Umbilical cord (tissue), 2 donors: ENCODE results near the gene INO80B. TPM values are rescaled to one million over a fixed set of nuclear protein-coding genes. Genes with fewer than 3 reads are reported as not detected.
"Not testable (repeated sequence)": the region's sequence is repeated elsewhere in the genome, so short reads cannot be mapped to it uniquely, and the experiment has no call there.

Source experiments
- DNase-seq: peaks from one replicate; pipeline ENCODE4 v3.0.0-alpha.2; 2015; ENCODE audit warnings: low spot score
- total RNA-seq: library from RNA; depleted of rRNA; stranded (reverse); fragments of >200 nt; gene quantifications from one replicate; pipeline ENCODE4 v1.2.3, GENCODE V29; 2014; ENCODE audit warnings: low replicate concordance; ENCODE audit not compliant: insufficient read depth

Gene INO80B
- total RNA-seq, 1 donor from 2014 or later = 21.7 TPM

GRCh38 chr2:74474899-74475298 lies 20.0 kb downstream of the INO80B start:
- DNase-seq = no peak

GRCh38 chr2:74481431-74481830 lies 26.5 kb downstream of the INO80B start:
- DNase-seq = no peak

DNA sequence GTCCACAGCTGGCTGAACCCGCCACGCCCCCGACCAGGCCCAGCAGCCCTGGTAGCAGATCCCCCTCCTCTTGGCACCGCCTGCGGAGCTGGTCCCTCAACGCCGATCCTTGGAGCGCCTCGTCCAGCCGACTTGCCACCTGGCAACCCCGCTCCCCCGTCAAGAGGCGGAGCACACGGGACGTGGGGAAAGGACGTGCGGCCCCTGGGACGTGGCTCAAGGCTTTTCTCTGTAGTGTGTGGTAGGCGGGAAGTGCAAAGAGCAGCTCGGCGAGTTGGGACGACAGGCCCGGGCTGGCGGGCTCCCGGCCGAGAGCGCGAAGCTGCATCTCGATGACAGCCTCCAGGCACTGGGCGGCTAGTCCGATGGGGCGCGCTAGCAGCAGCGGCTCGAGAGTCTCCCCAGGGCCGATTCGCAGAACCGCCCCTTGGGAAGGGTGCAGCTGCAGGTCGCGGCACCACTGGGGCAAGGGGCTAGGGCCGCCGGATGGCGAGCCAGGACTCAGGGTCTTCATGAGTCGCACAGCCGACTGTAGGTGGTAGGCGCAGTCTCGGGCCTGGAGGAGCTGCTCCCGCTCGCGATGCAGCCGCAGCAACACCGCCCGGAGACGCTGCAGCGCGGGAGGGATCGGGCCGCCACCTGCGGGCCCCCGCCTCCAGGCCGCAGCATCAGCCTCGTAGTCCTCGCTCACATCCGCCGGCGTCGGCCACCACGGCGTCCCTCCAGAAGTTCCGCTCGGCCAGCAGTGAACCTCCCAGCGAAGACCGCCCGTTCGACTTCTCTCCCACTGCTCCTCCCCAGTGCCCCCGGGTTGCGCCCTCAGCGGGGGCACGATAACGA lies 27.3 kb downstream of the INO80B start:
- no peak for DNase-seq

- DNase-seq = peak; percentile 99
Measured at GRCh38 chr2:74482801-74483674, 28.2 kb downstream of the INO80B start, which contains the start of the genes CCDC142 and TTC31. Gene CCDC142 (minus strand): TSS chr2:74482998. CDS start chr2:74482837, 161 bp downstream. Gene TTC31 (plus strand): TSS chr2:74483081. CDS start chr2:74483096, 15 bp downstream.

DNA sequence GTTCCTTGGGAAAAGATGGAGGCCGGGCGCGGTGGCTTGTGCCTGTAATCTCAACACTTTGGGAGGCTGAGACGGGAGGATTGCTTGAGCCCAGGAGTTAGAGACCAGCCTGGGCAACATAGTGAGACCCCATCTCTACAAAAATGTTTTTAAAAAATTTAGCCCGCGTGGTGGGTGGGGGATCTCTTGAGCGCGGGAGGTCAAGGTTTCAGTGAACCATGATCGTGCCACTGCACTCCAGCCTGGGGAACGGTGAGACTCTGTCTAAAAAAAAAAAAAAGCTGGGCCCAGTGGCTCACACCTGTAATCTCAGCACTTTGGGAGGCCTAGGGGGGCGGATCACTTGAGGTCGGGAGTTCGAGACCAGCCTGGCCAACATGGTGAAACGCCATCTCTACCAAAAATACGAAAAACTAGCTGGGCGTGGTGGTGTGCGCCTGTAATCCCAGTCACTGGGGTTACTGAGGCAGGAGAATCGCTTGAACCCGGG lies 28.8 kb downstream of the INO80B start:
- not testable (repeated sequence) for DNase-seq

DNA sequence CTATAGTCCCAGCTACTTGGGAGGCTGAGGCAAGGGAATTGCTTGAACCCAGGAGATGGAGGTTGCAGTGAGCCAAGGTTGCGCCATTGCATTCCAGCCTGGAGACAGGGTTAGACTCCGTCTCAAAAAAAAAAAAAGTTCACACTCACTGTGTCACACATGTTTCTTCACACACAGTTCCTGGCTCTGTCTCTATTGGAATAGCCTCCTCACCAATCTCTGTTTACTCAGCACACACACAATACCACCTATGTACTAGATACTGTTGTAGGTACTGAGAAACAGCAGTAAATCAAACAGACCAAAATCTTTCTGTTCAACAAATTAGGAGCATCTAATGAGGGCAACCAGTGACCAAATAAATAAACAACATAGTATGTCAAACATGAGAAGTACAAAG lies 31.3 kb downstream of the INO80B start:
- DNase-seq = no peak

DNA sequence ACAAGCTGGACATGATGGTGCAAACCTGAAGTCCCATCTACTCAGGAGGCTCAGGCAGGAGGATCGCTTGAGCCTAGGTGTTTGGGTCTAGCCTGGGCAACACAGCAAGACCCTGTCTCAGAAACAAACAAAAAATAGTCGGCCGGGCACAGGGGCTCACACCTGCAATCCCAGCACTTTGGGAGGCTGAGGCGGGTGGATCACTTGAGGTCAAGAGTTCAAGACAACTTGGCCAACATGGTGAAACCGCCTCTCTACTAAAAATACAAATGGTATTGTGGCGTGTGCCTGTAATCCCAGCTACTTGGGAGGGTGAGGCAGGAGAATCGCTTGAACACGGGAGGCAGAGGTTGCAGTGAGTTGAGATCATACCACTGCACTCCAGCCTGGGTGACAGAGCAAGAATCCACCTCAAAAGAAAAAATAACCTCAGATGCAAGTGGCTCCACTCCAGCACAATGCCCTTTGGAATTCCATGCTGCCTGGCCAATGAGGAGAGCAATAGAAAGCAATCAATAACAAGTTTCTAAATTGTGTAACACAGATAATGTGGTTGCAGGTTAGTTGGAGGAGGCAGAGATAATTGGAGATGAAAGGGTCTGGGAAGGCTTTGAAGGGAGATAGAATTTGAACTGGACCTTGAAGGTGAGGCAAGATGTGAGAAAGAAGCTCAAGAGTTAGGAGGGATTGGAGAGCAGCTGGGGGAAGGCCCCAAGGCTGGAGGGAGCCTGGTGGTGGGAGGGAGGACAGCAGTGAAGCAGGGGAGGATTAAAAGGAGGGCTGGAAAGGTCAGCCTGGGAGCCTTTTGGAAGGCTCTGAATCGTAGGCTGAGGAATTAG lies 34.0 kb downstream of the INO80B start:
- no peak for DNase-seq

DNA sequence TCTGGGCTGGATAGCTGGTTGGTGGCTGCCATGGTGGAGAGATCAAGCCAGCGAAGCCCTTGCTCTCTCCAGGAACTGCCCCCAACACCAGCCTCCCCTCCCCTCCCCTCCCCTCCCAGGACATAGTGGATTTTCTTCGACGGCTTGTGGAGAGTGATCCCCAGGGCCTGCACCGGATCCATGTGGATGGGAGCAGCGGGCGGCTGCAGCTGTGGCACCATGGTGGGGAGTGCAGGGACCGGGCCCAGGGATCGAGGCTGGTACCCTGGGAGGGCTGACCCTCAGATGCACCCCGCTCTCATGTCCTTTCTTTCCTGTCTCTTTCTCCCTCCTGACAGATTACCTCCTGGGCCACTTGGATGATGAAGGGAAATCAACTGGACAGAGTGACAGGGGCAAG lies 35.0 kb downstream of the INO80B start:
- no peak for DNase-seq

DNA sequence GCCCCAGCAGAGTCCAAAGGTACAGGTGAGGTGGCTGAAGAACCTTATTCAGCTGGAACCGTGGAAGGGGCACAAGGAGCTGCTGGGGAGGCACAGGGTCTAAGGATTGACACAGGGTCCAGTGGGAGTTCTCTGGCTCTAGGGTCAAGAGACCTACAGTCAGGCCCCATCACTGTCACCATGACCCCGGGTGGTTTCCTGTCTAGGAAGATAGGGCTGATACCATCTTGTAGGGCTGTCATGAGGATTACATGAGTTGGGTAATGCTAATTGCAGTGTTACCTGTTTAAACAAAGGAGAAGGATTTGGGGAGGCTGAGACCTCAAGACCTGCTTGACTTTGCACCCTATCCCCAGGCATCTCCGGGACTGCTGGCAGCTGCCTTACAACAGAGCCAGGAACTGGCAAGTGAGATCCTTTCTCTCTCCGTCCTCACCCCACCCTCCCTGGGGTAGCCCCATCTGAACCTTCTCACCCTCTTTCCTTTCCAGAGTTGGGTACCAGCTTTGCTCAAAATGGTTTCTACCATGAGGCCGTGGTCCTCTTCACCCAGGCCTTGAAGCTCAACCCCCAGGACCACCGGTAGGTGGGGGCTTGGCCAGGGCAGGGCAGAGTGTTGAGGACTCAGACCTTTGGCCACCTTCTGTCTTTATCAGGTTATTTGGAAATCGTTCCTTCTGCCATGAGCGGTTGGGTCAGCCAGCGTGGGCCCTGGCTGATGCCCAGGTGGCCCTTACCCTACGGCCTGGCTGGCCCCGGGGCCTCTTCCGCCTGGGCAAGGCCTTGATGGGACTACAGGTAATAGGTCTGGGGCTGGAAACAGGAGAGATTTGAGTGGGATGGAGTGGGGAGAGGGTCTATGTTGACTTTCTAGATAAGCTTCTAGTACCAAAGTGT lies 37.0 kb downstream of the INO80B start:
- DNase-seq = no peak

DNA sequence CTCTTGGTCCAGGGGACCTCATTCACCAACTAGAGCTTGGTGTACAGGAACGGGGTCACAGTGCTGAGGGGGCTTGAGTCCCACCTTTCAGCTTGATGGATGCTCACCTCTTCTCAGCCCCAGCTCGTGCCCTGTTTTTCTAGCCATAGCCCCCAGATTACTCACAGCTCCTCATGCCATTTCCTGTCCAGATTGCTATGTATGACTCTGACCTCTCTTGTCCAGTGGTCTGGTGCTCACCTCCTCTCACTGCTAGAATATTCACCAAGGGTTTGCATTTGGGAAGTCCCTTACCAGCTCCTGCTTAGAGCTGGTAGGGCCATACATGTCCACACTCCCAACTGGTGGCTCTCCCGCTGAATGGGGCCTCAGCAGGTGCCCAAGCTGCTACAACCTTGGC lies 38.7 kb downstream of the INO80B start:
- no peak for DNase-seq

GRCh38 chr2:74495440-74495839 lies 40.6 kb downstream of the INO80B start:
- no peak for DNase-seq

DNA sequence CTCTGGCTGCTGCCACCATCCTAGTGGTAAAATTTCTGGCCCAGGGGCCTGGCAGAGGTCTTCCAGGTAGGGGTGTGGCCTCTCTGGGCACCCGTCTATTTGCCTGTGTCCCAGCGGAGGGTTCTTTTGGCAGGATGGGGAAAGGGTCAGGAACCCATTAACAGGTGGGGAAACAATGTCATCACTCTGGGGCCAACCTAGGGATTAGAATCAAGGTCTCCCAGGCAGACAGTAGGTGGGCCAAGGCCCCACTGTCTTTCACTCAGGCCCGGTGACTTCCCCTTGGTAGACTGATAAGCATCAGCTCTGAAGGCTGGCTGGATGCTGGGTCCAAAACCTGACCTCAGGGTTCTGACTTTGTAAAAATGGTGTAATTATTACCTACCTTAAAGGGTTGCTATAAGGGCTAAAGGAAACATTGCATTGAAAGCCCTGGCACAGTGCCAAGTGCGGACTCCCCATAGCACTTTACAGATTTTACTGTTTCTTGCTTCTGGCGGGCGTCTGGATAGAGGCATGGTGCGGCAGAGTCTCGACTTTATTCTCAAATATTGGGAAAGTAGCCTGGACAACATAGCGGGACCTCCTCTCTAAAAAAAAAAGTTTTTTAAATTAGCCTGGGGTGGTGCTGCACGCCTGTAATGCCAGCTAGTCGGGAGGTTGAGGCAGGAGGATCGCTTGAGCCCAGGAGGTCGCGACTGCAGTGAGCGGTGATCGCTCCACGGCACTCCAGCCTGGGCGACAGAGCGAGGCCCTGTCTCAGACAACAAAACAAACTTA lies 42.3 kb downstream of the INO80B start:
- DNase-seq = no peak

DNA sequence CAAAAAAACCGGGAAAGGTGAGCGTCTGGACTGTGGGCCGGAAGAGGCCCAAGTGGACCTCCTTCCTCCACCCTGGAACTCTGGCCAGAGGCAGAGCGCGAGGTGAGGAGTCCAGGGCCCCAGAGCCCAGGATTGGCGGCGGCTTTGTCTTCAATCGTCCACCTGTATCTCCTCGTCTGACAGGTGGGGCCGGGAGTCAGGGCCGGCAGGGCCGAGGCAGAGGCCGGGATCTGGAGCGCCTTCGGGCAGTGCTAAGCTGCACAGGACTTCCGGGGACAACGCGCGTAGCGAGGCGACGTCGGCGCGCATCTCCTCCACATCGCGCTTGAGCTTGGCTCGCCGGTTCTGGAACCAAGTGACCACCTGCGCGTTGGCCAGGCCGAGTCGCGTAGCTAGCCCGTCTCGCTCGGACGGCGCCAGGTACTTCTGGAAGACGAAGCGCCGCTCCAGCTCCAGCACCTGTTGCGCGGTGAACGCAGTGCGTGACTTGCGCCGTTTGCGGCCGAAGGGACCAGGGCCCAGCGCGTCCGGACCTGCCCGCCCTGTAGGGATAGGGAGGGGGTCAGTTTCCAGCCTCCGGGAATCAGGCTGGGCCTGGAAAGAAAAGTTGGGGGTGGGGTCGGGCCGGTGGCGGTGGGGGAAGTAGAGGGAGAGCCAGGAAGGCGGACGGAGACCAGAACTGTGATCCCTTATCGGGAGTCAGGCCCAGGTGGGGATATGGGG lies 43.1 kb downstream of the INO80B start:
- no peak for DNase-seq

DNA sequence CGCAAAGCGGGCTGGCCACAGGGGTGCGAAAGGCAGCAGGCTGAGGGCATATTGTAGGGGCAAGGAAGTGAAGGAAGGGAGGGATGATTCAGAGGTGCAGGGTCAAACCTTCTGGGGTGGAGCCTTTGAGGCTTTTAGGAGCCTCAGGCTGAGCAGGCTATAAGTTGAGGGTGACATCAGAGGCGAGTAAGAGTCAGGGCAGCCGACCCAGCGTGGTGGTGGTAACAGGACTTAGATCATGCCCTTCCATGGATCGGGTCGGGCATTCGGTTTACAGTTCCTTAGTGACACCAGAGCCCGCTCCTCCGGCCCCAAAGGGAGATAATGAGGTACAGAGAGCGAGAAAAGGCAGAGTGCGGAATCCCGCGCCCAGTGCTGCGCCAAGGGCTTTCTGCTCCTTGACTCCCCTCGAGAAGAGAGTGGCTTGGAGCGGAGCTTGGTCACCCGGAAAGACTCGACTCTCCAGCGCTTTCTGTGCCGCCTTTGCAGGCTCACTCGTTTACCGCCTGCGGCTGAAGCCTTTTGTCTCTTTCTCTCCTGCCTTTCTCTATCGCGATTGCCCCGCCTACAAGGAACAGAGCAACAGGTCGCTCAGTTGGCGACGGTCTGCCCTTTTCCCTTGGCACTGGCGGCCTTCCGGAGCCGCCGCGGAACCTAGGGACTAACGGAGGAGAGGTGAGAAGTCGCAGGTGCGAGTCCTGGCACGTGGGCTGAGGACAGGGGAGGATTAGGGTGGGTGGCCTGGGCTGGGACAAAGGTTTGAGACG lies 43.8 kb downstream of the INO80B start:
- DNase-seq = no peak

GRCh38 chr2:74499267-74499939 lies 44.5 kb downstream of the INO80B start, which contains the start of gene LBX2:
Gene LBX2 (minus strand): TSS chr2:74499603. CDS start chr2:74499537, 66 bp downstream.
- peak; percentile 28 for DNase-seq

DNA sequence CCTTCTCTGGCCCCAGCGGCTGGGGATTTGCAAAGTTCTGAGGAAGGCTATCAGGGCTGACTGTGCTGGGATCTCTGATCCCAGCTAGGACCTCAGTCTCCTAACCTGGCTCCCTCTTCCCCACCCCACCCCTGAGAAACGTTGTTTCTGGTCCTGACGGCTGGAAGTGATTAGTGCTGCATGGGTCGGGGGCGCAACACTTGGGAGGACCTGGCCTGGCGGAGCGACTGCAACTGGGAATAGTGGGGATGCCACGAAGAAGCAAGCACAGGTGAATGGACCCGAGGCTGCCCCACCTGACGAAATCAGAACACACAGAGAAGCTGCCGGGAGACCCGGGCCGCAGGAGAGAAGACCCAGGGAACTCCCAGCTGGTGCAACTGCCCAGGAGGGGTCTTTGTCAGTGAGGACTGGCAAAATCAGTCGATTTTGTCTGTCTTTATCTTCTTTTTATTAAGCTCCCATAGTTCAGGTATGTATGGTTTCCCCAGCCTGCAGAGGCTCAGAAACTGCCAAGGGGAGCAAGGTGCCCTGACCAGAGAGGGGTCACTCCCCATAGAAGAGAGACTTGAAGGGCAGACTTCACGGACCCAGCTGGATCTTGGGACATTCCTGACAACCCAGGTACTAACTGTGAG lies 45.2 kb downstream of the INO80B start:
- DNase-seq = no peak

GRCh38 chr2:74500578-74500946 lies 45.7 kb downstream of the INO80B start:
- no peak for DNase-seq
